Endometrium (tissue), 2 donors: Measurements from ENCODE around the gene FAM124B.
"Not testable (repeated sequence)": the region's sequence is repeated elsewhere in the genome, so short reads cannot be mapped to it uniquely, and the experiment has no call there.

Source experiments
- FAIRE-seq: peaks from 2 replicates; lab custom pipeline; 2012; peaks lifted over from hg19 to GRCh38; lab: Jason Lieb, UNC
- donor health status: control.
- donor health status: control.

The FAM124B gene

DNA sequence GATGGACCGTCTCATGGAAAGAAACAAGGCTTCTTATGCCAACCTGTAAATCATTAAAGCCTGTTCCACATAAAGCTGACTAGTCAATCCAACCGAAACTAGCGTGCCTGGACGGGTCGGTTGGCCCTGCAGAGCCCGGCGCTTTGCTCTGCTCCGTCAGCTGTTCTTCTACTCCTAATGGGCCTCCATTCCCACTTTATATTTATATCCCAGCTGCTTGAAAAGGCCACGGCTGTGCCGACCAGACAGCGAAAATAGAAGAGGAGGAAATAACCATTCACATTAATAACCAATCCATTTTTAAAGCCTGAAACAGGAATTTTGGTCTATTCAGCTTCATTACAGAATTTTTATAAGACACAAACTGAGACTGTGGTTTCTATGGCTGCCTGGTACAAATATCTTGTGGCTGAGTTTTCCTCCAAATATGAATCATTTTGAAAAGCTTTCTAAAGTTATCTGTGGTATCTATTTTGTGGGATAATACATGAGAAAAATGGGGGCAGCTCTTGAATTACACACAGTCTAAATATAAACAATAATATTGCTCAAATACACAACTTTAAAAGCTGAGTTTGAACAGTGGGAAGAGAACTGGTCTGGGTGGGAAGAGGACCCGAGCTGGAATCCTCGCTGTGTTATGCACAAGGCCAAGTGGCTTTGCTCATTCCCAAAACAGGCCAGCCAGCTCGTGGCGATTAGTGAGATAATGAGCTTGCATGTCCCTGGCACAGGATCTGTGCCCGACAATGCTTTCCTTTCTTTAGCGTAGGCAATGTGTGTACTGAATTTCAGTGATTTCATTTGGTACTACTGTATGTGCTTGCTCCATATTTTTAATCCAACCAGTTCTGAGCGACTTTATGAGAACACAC, 10.5 kb upstream of the FAM124B start:
- FAIRE-seq = no peak

DNA sequence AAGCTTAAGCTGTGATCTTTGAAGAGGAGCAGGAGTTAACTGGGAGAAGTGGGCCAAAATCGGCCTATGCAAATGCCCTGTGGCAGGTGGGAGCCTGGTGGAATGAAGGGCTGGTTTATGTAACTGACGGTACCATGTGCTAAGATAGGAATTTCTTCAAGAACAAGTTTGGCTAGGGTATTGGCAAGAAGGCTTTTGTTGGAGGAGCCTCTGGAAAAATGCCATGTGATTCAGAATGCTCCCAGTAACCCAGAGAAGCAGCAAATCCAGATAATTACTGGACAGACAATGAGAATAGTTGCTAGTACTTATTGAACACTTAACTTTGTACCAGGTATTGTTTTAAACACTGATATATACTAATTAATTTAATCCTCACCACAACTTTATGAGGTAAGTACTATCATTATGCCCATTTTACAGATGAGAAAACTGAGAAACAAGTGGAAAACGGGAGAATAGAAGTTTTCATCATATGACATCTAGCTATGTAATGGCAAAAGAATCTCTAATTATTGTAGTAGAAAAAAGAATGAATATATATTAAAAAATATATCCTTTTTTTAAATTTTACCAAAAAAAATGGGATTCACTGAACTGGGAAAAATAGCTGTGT, 9.1 kb upstream of the FAM124B start:
- FAIRE-seq = no peak

DNA sequence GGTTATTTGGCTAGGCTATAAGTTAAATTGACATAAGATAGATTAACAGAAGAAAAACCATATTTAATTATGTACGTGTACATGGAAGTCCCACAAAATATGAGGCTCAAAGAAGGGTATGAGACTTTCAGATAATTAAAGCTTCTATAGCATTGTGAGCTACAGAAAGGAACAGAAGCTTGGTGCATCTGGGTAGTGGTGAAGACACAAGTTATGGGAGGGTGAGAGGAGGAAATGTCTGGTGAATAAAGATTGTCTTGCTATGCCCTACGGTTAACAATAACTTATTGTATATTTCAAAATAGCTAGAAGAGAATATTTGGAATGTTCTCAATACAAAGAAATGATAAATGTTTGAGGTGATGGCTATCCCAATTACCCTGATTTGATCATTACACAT, 6.8 kb upstream of the FAM124B start:
- no peak for FAIRE-seq

DNA sequence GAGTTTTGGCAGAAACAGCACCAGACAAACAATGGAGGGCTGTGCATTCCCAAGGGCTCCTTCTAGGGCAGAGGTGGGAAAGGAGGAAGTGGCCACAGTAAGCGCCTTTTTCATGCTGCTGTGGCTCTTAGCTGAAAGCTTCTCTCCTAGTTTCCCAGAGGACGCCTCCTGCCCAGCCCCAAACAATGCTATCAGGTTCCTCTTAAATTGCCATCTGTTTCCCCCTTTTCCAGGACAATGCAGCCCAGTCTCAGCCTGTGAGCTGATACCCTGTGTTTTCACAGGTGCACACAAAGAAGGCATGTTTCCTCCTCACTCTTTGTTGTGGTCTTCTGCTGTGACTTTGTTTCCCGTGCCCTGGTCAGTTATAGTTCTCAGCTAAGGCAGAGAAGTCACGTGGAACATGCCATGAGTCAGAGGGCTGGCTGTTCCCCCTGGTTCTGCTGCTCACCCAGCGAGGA, 5.4 kb upstream of the FAM124B start:
- no peak for FAIRE-seq

DNA sequence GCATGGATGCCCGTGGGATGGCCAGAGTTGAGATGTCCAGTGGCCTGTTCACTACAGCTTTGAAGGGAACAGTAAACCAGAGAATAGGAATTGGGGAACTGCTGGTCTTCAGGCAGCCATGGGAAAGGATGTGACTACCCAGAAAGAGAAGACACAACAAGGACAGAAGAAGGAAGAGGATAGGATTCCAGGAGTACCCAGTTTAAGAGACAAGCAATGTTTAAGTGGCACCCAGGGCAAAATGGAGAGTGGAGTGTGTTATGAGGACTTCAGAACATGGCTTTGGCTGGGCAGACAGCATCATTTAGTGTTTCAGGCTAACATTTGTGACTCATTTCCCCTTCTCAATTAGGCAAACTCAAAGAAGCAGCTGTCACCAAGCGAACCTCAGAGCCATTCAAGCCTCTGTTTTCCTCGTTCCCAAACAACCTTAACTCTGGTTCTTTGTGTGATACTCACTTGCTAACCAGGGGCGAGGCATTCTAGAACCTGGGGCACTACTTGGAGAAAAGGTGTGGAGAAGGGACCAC, 4.0 kb upstream of the FAM124B start:
- no peak for FAIRE-seq

DNA sequence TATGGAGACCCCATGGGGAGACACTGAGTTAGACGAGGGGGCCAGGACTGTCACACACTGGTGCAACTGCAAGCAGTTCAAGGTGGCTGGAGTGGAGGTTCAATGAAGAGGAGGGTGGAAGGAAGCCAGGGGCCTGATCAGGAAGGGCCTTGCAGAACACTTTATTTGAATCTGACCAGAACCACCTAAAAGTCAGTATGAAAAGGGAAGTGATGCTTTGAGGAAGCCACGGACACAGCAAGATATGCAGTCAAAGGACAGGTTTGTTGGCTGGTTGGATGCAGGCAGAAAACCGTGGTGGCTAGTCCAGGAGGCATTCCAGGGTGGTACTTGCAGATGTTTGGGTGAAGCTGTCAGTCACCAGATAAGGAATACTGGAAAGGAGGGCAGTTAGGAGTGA, 3.5 kb upstream of the FAM124B start:
- no peak for FAIRE-seq

DNA sequence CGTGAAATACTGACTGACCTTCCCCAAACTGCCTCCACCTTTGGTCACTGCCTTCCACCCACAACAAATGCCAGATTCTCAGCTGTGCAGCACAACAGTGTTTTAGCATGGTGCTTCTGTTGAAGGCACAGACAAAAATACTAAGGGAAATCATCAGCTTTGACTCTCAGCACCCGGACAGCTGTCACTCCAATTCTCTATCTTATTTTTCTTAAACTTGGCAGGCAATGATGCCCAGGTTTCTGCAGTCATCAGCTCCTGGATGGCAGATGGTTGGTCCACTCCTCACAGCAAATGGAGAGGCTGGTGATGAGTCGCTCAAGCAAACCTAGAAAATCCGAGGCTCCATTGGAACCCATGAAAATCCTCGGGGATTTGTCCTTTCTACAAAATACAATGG, 2.9 kb upstream of the FAM124B start:
- no peak for FAIRE-seq

DNA sequence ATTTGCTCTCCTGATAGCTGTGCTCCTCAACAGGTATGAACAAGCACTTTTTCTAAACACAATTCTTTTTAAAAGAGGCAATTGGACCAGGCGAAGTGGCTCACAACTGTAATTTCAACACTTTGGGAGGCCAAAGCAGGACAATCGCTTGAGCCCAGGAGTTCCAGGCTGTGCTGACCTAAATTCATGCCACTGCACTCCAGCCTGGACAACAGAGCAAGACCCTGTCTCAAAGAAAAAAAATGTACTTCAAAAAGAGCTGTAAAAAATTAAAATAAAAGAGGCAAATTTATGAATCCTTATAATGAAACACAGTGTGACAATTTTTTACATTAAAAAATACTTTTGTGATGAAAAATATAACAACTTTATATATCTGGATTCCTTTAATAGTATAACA, 1.8 kb upstream of the FAM124B start:
- no peak for FAIRE-seq

DNA sequence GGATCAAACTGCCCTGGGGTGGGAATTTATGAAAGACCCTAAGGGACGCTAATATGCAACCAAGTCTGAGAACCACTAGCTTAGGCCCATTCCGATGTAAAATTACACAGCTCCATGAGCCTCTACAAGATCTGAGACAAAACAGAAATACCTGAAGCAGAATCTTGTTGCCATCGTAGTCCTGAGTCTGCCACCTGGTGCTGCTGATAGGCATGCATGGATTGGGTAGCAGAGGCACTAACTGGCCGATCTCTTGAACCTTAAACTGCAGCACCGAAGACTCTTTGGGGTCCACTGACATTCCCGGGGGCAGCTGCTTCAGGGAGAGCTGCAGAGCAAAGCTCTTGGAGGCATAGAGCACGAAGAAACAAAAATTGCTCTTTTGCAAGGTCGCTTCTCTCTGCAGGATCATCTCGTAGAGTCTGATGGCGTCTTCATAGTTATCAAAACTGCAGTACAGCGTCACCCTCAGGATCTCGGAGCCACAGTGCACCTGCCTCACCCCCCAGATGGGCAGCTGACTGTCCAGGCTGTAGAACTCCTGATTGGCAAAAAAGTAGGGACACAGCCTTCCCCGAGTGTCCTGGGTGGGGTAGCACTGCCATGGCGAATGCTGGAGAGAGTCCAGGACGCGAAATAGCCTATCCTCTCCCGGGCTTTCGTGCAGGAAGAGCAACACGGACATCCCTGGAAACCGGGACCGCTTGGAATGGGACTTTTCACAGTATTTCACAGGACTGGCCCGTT, 848 bp downstream of the FAM124B start:
- no peak for FAIRE-seq

DNA sequence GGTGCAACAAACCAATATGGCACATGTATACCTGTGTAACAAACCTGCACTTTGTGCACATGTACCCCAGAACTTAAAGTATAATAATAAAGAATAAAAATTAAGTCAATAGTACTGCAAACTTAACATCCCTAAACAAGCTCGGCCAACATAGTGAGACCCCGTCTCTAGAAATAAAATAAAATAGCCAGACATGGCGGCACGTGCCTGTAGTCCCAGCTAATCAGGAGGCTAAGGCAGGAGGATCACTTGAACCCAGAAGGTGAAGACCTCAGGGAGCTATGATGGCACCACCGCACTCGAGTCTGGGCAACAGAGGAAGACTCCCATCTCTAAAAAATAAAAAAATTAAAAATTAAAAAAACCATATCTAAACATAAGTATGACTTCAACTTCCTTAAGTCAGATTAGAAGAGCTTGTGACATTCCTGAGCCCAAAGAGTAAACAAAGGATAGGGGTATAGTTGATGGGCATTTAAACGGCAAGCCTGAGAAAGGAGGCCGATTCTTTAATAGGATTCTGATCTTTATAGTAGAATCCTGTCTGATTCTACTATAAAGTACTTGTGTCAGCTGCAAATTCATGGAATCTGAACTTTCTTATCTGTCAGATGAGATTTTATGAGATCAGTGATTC, 1.6 kb downstream of the FAM124B start:
- FAIRE-seq = no peak

DNA sequence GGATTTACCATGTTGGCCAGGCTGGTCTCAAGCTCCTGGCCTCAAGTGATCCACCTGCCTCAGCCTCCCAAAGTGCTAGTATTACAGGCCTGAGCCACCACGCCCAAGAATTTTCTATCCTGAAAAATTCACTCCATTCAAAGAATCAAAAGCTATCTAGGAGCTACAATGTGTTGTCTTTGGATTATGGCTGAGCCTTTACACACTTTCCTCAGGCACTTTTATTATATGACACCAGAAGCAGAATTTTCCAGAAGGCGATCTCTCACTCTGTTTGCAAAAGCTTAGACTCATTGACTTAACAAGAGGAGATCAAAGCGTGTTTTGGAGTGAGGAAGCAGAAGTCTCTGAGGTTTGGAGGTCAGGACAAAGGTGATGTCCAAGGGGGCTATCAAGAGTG, 3.6 kb downstream of the FAM124B start:
- no peak for FAIRE-seq

DNA sequence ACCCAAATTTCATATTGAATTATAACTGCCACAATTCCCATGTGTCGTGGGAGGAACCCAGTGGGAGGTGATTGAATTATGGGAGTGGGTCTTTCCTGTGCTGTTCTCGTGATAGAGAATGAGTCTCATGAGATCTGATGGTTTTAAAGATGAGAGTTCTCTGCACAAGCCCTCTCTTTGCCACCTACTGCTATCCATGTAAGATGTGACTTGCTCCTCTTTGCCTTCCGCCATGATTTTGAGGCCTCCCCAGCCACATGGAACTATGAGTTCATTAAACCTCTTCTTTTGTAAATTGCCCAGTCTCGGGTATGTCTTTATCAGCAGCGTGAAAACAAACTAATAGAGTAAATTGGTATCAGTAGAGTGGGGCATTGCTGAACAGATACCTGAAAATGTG, 4.8 kb downstream of the FAM124B start:
- FAIRE-seq = not testable (repeated sequence)

DNA sequence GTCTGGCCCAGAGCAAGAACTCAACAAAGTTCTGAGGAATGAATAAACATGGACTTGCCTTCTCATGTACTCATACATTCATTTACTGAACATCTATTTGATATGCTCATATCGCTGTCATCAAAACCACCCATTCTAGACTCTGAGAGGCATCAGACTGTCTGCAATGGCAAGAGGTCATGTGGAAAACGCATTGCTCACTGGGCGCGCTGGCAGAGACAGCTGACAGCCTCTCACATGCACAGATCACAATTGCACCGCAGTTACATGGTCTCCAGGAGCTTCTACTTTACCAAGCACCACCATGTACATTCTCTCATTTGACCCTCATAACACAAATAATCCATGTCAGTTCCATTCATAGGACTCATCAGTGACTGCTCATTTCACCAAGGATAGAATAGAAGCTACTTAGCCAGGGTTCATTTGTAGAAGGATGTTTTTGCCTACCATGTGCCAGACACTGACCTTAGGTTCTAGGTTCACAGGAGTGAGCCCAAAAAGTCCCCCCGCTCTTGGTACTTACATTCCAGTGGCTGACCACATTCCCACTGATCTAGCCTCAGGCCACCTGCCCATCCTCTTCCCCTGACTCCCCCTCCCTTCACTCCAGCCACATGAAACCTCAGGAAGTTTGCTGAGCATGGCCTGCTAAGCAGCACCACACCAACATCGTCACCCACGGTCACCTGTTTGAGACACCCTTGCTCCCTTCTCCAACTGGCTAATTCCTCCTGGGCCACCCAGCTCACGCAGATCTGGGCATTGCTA, 6.1 kb downstream of the FAM124B start:
- no peak for FAIRE-seq

DNA sequence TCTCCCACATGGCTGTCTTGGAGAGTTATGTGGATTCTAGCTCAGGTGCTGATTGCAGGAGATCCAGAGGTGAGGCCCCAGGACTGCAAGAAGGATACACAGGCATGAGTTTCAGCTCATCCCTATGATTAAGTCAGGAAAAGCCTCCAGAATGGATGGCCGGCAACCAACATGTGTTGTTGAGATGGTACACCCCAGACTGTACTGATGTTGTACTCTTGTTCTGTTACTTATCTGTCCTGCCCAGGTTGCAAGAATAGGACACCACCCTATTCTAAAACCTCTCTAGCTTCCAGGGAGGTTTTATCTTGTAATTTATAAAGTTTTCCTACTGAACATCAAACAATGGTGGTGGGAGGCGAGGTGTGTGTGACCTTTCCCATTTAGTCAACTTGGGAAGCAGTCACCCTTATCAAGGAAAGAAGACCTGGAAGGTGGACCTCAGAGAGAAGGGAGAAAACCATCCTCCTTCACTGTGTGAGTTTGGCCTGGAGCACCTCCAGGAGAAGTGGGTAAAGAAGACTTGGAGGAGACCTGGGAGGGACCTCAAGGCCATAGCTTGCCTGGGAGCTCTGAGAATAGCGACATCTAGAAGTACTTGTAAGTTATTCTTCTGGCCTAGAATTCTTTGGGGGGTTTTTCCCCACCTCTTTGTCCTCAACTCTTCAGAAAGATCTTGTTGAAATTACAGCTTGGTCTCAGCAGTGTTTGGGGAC, 8.6 kb downstream of the FAM124B start:
- FAIRE-seq = no peak

DNA sequence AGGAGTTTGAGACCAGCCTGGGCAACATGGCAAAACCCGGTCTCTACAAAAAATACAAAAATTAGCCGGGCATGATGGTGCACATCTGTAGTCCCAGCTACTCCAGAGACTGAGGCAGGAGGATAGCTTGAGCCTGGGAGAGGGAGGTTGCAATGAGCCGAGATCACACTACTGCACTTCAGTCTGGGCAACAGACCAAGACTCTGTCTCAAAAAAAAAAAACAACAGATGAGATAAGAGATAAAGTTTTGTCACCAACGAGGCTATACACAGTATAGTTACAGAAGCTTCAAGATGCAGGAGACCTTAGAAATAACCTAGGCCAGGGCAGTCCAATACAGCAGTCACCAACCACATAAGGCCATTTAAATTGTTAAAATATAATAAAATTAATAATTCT, 9.4 kb downstream of the FAM124B start:
- FAIRE-seq = no peak

DNA sequence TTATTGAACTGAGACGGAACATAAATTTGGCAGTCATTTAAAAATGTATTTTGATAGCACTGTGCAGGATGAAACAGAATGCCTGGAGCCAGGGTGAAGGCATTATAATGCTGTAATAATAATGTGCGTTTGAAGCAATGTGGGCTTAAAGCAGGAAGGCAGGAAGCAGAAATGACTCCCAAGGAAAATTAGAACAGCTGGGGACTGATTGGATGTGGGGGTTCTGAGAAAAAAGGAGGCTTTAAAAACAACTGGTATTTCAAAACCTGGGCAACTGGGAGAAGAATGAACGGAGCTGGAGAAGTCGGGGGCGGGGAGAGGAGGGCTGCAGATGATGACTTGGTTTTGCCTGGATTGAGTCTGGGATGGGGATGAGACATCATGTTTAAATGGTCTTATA, 12.6 kb downstream of the FAM124B start:
- no peak for FAIRE-seq

DNA sequence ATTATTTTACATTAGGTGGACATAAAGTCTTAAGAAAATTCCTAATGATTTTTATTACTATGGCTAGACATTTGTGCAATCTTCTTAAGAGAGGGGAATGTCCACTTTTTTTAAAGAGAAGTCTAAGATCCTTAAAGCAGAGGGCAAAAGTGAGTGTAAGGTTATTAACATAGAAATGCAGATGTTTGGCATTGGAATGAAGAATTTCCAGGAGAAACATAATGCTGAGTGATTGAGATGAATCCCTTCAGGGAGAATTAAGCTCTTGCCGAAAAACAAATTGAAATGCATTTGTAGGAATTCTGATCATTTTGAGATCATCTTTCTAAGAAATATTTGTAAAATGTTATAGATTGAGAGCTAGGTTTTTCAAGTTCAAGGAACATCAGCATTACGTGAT, 15.0 kb downstream of the FAM124B start:
- no peak for FAIRE-seq

DNA sequence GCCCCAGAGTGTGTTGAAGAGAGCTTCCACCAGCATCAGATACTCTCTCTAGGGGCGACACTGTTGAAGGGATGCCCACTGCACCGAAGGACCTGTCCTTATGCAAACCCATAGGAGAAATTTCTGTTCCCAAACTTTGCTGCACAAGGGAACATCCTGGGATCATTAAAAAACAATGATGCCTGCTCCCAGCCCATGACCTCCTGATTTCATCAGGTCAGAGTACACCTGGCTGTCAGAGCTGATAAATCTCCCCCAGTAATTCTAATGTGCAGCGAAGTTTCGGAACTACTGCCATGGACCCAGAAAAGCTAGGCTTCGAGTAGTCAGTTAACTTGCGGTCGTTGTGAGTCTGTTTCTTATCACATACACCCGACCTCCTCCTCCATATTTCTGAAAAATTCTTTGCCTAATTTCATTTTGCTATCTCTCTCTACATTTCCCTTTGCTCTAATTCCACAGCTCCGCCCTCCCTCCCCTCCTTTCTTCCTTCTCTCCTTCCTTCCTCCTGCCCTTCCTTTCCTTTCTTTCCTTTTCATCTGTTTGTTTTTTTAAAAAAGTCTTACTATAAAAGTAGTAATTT, 18.8 kb downstream of the FAM124B start:
- no peak for FAIRE-seq

DNA sequence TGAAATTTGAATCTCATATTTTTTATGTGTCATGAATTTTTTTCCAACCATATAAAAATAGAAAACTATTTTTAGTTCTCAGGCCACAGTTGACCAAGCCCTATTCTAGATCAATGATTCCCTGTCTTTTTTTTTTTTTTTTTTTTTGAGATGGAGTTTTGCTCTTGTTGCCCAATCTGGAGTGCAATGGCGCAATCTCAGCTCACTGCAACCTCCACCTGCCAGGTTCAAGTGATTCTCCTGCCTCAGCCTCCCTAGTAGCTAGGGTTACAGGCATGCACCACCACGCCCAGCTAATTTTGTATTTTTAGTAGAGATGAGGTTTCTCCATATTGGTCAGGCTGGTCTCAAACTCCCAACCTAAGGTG, 19.6 kb downstream of the FAM124B start:
- FAIRE-seq = not testable (repeated sequence)

DNA sequence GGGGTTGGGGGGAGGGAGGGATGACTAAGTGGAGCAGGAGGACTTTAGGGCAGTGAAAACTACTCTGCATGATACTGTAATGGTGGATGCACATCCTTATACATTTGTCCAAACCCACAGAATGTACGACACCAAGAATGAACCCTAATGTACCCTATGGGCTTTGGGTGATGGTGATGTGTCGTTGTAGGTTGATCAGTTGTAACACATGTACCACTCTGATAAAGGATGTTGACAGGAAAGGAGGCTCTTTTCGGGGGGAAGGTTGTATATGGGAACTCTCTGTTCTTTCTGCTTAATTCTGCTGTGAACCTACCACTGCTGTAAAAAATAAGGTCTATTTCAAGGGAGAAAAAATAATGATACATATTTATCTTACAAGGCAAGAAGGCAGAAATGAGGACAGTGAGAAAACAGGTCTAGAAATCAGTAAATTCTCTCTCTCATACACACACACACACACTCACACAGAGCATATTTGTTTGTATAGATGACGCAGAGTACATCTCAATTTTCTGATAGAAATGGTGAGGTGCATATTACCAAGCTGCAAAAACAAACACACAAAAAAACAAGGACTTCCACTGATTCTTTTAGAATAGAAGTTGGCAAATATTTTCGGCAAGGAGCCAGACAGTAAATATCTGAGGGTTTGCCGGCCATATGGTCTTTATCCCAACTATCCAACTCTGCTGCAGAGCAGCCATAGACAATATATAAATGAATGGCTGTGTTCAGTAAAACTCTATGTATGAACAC, 20.2 kb downstream of the FAM124B start:
- FAIRE-seq = no peak
